Nephron progenitor cell (in vitro differentiated cells): Measurements from ENCODE around the gene PAX8.

Source experiments
- DNase-seq: peaks from one replicate; pipeline ENCODE4 v3.0.0; 2021
- H3K27ac Mint-ChIP-seq: 2 replicates; pipeline ENCODE4 v1.8.0; 2021; ENCODE audit warnings: mild to moderate bottlenecking, moderate library complexity, mixed read lengths
- H3K27me3 Mint-ChIP-seq: 2 replicates; pipeline ENCODE4 v1.8.0; 2021; ENCODE audit warnings: mild to moderate bottlenecking, low read depth, mixed read lengths; ENCODE audit not compliant: poor library complexity
- H3K36me3 Mint-ChIP-seq: 2 replicates; pipeline ENCODE4 v1.8.0; 2021; ENCODE audit warnings: low read depth, mixed read lengths
- H3K4me1 Mint-ChIP-seq: 2 replicates; pipeline ENCODE4 v1.8.0; 2021; ENCODE audit warnings: mixed read lengths
- H3K4me3 Mint-ChIP-seq: 2 replicates; pipeline ENCODE4 v1.8.0; 2021; ENCODE audit warnings: mild to moderate bottlenecking, moderate library complexity, mixed read lengths
- H3K9me3 Mint-ChIP-seq: 2 replicates; pipeline ENCODE4 v1.8.0; 2021; ENCODE audit warnings: mild to moderate bottlenecking, moderate library complexity, mixed read lengths
- CTCF ChIP-seq: fragments of 200-600 bp; sonication (generic); IDR thresholded peaks from 2 replicates; pipeline ENCODE4 v1.5.0; 2021; ENCODE audit warnings: antibody characterized with exemption

Gene PAX8

DNA sequence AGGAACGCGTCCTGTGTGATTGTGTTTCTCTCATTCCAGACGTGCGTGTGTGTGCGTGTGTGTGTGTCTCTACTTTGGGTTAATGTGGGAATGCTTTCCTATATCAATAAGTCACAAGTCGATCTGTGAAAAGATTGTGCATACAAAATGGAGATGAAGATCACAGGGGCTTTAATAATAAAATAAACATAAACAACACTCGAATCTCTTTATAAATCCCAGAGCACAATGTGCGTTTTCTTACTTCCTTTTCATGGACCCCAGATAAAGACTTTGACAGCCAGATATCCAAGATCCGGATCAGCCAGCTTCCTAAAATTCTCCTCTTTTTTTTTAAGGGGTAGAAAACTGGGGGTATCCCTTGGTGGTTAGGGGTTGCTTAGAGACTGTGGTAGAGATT, 4.7 kb downstream of the PAX8 start:
- Mint-ChIP-seq H3K4me3 (peak overlapping the region; percentile 87), H3K27me3 (peaks cover 83% of the 10 kb centered on the region), H3K27ac (no peak overlapping the region)

DNA sequence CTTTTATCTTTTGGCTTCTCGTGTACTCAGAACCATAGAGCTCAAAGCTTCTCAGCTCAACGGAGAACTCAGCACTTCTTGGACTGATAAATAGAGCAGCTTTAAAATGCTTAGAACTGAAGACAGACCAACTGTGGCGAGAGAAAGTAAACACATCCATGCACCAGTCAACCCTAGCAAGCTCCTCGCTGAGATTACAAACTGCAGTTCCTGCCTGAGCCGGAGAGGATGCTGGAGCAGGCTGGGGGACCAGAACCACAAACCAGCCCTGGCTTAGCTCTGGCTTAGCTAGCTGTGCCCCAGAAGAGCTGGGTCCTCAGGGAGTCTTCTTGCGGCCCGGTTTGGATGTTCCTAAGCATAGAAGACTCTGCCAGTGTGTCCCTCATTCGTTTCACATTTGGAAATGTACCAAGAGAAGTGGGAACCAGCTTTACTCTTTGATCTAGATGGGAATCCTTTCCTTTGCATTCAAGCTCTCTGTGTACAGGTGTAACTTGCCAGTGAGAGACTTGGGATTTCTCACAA, 5.6 kb downstream of the PAX8 start:
- Mint-ChIP-seq H3K36me3 (peaks cover 94% of the 10 kb centered on the region), H3K4me1 (peaks cover 77% of the 10 kb centered on the region), H3K4me3 (peak overlapping the region; percentile 87), H3K9me3 (no peaks in the 10 kb centered on the region), H3K27me3 (peaks cover 83% of the 10 kb centered on the region), H3K27ac (peak overlapping the region; percentile 29)
- DNase-seq, result peak; percentile 52
- TF ChIP-seq CTCF, result peak; percentile 38

More for the DNA sequence above, 4.7 kb downstream of the PAX8 start:
- Mint-ChIP-seq H3K36me3 (peaks cover 85% of the 10 kb centered on the region), H3K9me3 (no peaks in the 10 kb centered on the region), H3K4me1 (peaks cover 71% of the 10 kb centered on the region)
- TF ChIP-seq CTCF, result no peak
- DNase-seq, result no peak

GRCh38 chr2:113272477-113272876, 6.2 kb downstream of the PAX8 start:
- H3K27me3 Mint-ChIP-seq, result peaks cover 88% of the 10 kb centered on the region

DNA sequence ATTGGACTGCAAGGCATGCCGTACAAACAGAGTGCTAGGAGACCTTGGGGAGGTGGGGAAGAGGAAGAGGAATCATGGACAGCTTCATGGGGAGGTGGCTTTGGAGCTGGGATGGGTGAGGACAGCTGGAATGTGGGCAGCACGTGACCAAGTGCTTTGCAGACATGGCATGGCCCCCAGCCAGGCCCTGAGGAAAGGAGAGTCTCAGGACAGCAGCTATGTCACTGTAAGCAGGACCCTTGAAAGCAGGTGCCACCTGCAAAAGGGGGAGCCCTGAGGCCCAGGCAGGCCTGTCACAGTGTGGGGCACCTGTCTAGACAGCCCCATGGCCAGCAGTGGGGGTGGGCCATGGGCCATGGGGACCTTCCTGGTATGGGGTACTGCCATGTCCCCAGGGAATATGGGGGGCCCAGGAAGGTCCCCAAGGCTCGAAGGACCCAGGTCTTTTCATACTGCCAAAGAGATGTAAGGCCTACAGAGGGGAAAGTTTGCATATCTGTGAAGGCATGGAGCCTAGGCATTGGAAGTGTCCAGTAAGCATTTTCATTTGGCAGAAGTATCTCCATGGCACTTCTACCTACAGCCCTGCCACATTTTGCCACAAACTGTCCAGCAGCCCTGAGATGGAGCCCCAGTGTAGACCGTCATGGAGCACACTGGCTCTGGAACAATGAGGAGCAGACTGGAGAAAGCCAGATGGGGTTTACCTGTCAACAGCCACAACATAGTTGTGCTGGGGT, 9.9 kb downstream of the PAX8 start:
- peak overlapping the region; percentile 71 for H3K4me3 Mint-ChIP-seq
- no peaks in the 10 kb centered on the region for H3K9me3 Mint-ChIP-seq
- H3K27ac Mint-ChIP-seq, result peak overlapping the region; percentile 83
- H3K4me1 Mint-ChIP-seq, result peaks cover 100% of the 10 kb centered on the region
- H3K36me3 Mint-ChIP-seq, result peaks cover 100% of the 10 kb centered on the region
- DNase-seq, result no peak
- no peak for TF ChIP-seq CTCF
- H3K27me3 Mint-ChIP-seq, result peaks cover 84% of the 10 kb centered on the region

More at GRCh38 chr2:113272477-113272876, 6.2 kb downstream of the PAX8 start:
- Mint-ChIP-seq H3K9me3 (no peaks in the 10 kb centered on the region), H3K4me3 (peak overlapping the region; percentile 87), H3K27ac (no peak overlapping the region), H3K36me3 (peaks cover 100% of the 10 kb centered on the region), H3K4me1 (peaks cover 83% of the 10 kb centered on the region)
- TF ChIP-seq CTCF, result no peak
- DNase-seq, result no peak

DNA sequence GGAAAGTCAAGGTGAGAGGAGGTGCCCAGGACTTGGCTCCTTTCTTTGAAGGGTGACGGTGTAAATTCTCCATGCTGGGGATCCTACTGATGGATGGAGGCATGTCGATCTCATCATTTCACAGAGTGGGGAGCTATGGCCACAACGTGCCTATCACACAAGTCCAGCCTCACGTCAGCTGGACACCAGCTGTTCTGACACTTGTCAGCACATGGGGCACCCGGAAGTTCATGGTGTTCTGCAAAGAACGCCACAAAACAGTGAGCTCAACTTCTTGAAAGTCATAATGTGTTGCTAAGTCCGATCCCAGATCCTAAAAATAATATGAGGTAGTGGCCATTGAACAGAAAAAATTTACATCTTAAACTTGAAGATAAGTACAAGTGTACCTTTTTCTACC, 12.3 kb downstream of the PAX8 start:
- peak overlapping the region; percentile 57 for H3K4me3 Mint-ChIP-seq
- DNase-seq, result no peak
- peaks cover 100% of the 10 kb centered on the region for H3K4me1 Mint-ChIP-seq
- TF ChIP-seq CTCF, result no peak
- peaks cover 77% of the 10 kb centered on the region for H3K27me3 Mint-ChIP-seq
- H3K27ac Mint-ChIP-seq, result no peak overlapping the region
- no peaks in the 10 kb centered on the region for H3K9me3 Mint-ChIP-seq
- H3K36me3 Mint-ChIP-seq, result peaks cover 98% of the 10 kb centered on the region
